Stimulated activated CD4-positive, alpha-beta T cell treated with anti-CD3 and anti-CD28 coated beads, Interleukin-2, amount 100 ng/mL, for 4 hours (primary cell): ENCODE measurements around the gene KREMEN2.
"Not testable (repeated sequence)": the region's sequence is repeated elsewhere in the genome, so short reads cannot be mapped to it uniquely, and the experiment has no call there.

Experiments
- DNase-seq: peaks from one replicate; pipeline ENCODE4 v3.0.0-alpha.2; 2020; ENCODE audit warnings: low read depth

The KREMEN2 gene

GRCh38 chr16:2963723-2964474 lies at the start of gene KREMEN2:
TSS of gene KREMEN2 (plus strand) at chr16:2964275. CDS start at chr16:2964521, 246 bp downstream.
- peak; percentile 48 for DNase-seq

- no peak for DNase-seq
Observed at GRCh38 chr16:2915196-2915929, 48.7 kb upstream of the KREMEN2 start.

GRCh38 chr16:2919511-2920255 lies 44.4 kb upstream of the KREMEN2 start:
- DNase-seq = peak; percentile 36

GRCh38 chr16:2923481-2923880 lies 40.6 kb upstream of the KREMEN2 start:
- no peak for DNase-seq

- no peak for DNase-seq
Observed at GRCh38 chr16:2924901-2925755, 38.9 kb upstream of the KREMEN2 start.

- DNase-seq = no peak
Observed at GRCh38 chr16:2925951-2926649, 38.0 kb upstream of the KREMEN2 start.

- no peak for DNase-seq
Observed at GRCh38 chr16:2926650-2926999, 37.5 kb upstream of the KREMEN2 start.

GRCh38 chr16:2927010-2927646 lies 36.9 kb upstream of the KREMEN2 start:
- DNase-seq = peak; percentile 80

GRCh38 chr16:2928151-2928550 lies 35.9 kb upstream of the KREMEN2 start:
- not testable (repeated sequence) for DNase-seq

- DNase-seq = no peak
Observed at GRCh38 chr16:2928796-2929195, 35.3 kb upstream of the KREMEN2 start.

GRCh38 chr16:2929693-2930092 lies 34.4 kb upstream of the KREMEN2 start:
- no peak for DNase-seq

GRCh38 chr16:2930236-2930635 lies 33.8 kb upstream of the KREMEN2 start:
- no peak for DNase-seq

- DNase-seq = not testable (repeated sequence)
Observed at GRCh38 chr16:2931231-2931914, 32.7 kb upstream of the KREMEN2 start.

GRCh38 chr16:2933136-2933535 lies 30.9 kb upstream of the KREMEN2 start:
- no peak for DNase-seq

GRCh38 chr16:2933701-2934100 lies 30.4 kb upstream of the KREMEN2 start:
- DNase-seq = no peak

- no peak for DNase-seq
Observed at GRCh38 chr16:2934450-2934849, 29.6 kb upstream of the KREMEN2 start.

- no peak for DNase-seq
Observed at GRCh38 chr16:2936436-2937011, 27.6 kb upstream of the KREMEN2 start.

GRCh38 chr16:2937170-2937569 lies 26.9 kb upstream of the KREMEN2 start:
- no peak for DNase-seq

- no peak for DNase-seq
Observed at GRCh38 chr16:2938206-2938605, 25.9 kb upstream of the KREMEN2 start.

- no peak for DNase-seq
Observed at GRCh38 chr16:2939968-2940367, 24.1 kb upstream of the KREMEN2 start.
